MCF 10A (cell line): ENCODE data around the gene VSX2. TPM values are rescaled to one million over a fixed set of nuclear protein-coding genes. Genes with fewer than 3 reads are reported as not detected.

Experiments used
- BruUV-seq: library from RNA; stranded (reverse); fragments of 400-500 nt; replicated peaks from 2 replicates; lab custom pipeline; 2021; lab: Mats Ljungman, UMichigan
- CTCF ChIA-PET: fragments of 300-600 bp; sonication (Branson Sonifier 250); formaldehyde crosslinking; extraction: SDS; loops from one replicate; lab custom pipeline; 2021; ENCODE audit warnings: antibody characterized with exemption, inconsistent platforms; lab: Yijun Ruan, JAX
- POLR2A ChIA-PET: fragments of 300-600, 350-650 bp; sonication (Branson Sonifier 250); formaldehyde crosslinking; extraction: SDS; loops from one replicate; lab custom pipeline; 2020; ENCODE audit warnings: antibody characterized with exemption, inconsistent platforms; lab: Yijun Ruan, JAX
- DNase-seq: peaks from one replicate; pipeline ENCODE4 v3.0.0-alpha.2; 2018; ENCODE audit not compliant: unreplicated experiment
- H3K27ac Mint-ChIP-seq: one replicate; pipeline ENCODE4 v1.8.0; 2022; ENCODE audit warnings: mild to moderate bottlenecking, low read depth, mixed read lengths; ENCODE audit not compliant: unreplicated experiment
- H3K27me3 Mint-ChIP-seq: one replicate; pipeline ENCODE4 v1.8.0; 2022; ENCODE audit warnings: mixed read lengths; ENCODE audit not compliant: insufficient read depth, unreplicated experiment
- H3K36me3 Mint-ChIP-seq: one replicate; pipeline ENCODE4 v1.8.0; 2022; ENCODE audit warnings: mild to moderate bottlenecking, moderate library complexity, mixed read lengths; ENCODE audit not compliant: insufficient read depth, unreplicated experiment
- H3K4me1 Mint-ChIP-seq: one replicate; pipeline ENCODE4 v1.8.0; 2022; ENCODE audit warnings: mixed read lengths; ENCODE audit not compliant: insufficient read depth, unreplicated experiment
- H3K4me3 Mint-ChIP-seq: one replicate; pipeline ENCODE4 v1.8.0; 2022; ENCODE audit warnings: mild to moderate bottlenecking, moderate library complexity, mixed read lengths; ENCODE audit not compliant: unreplicated experiment
- H3K9me3 Mint-ChIP-seq: one replicate; pipeline ENCODE4 v1.8.0; 2022; ENCODE audit warnings: mixed read lengths; ENCODE audit not compliant: unreplicated experiment
- CTCF ChIP-seq: fragments of 200-600 bp; IDR thresholded peaks from one replicate; pipeline ENCODE4 v1.8.0; 2022; ENCODE audit warnings: antibody characterized with exemption, mild to moderate bottlenecking; ENCODE audit not compliant: unreplicated experiment
- intact Hi-C: fragments of 100-400 bp; cut with micrococcal nuclease; formaldehyde crosslinking; loops from 2 replicates; pipeline ENCODE4 v1.14.1; 2022
- total RNA-seq: library from RNA; stranded (reverse); gene quantifications from 2 replicates; pipeline ENCODE4 v1.2.3, GENCODE V29; 2022

Gene VSX2
- total RNA-seq, 1 experiment from 2014 or later, result not detected

GRCh38 chr14:74240794-74241651 lies 1.8 kb downstream of the VSX2 start:
- ChIA-PET POLR2A (no interaction called here), CTCF (interaction anchor here (1.2 kb wide), 1 partner anchor 16 kb away, joined by 3 read pairs; no protein-coding TSS in a partner anchor)
- intact Hi-C loops, result no loop called here
- Mint-ChIP-seq H3K27ac (no peak overlapping the region), H3K27me3 (peaks cover 74% of the 10 kb centered on the region), H3K4me1 (peaks cover 4% of the 10 kb centered on the region), H3K9me3 (no peaks in the 10 kb centered on the region), H3K36me3 (no peaks in the 10 kb centered on the region), H3K4me3 (no peak overlapping the region)
- DNase-seq, result no peak
- BruUV-seq, result no TSS peak
- TF ChIP-seq CTCF, result no peak

- Mint-ChIP-seq H3K4me1 (peaks cover 4% of the 10 kb centered on the region), H3K4me3 (no peak overlapping the region), H3K9me3 (no peaks in the 10 kb centered on the region), H3K27ac (no peak overlapping the region), H3K27me3 (peaks cover 74% of the 10 kb centered on the region), H3K36me3 (no peaks in the 10 kb centered on the region)
- intact Hi-C loops, result no loop called here
- TF ChIP-seq CTCF, result no peak
- CTCF ChIA-PET, result interaction anchor here (1.2 kb wide), 1 partner anchor 15 kb away, joined by 3 read pairs; no protein-coding TSS in a partner anchor
- DNase-seq, result no peak
- POLR2A ChIA-PET, result no interaction called here
- no TSS peak for BruUV-seq
Observed at GRCh38 chr14:74241652-74242017, 2.4 kb downstream of the VSX2 start.

GRCh38 chr14:74242021-74242779 lies 3.0 kb downstream of the VSX2 start:
- no peak for TF ChIP-seq CTCF
- intact Hi-C loops, result no loop called here
- DNase-seq, result no peak
- POLR2A ChIA-PET, result no interaction called here
- Mint-ChIP-seq H3K4me1 (peaks cover 4% of the 10 kb centered on the region), H3K9me3 (no peaks in the 10 kb centered on the region), H3K4me3 (no peak overlapping the region), H3K36me3 (no peaks in the 10 kb centered on the region), H3K27me3 (peaks cover 74% of the 10 kb centered on the region), H3K27ac (no peak overlapping the region)
- CTCF ChIA-PET, result interaction anchor here (0.6 kb wide), 1 partner anchor 98 kb away, joined by 3 read pairs; no protein-coding TSS in a partner anchor
- BruUV-seq, result no TSS peak

GRCh38 chr14:74242780-74243042 lies 3.5 kb downstream of the VSX2 start:
- Mint-ChIP-seq H3K4me1 (peaks cover 4% of the 10 kb centered on the region), H3K4me3 (no peak overlapping the region), H3K27ac (no peak overlapping the region), H3K36me3 (no peaks in the 10 kb centered on the region), H3K27me3 (peaks cover 70% of the 10 kb centered on the region), H3K9me3 (no peaks in the 10 kb centered on the region)
- CTCF ChIA-PET, result interaction anchor here (1.1 kb wide), 1 partner anchor 9 kb away, joined by 3 read pairs; no protein-coding TSS in a partner anchor
- no peak for DNase-seq
- no TSS peak for BruUV-seq
- no peak for TF ChIP-seq CTCF
- POLR2A ChIA-PET, result no interaction called here
- intact Hi-C loops, result no loop called here
